ENCODE measurements around the gene ZNF516.

DNA sequence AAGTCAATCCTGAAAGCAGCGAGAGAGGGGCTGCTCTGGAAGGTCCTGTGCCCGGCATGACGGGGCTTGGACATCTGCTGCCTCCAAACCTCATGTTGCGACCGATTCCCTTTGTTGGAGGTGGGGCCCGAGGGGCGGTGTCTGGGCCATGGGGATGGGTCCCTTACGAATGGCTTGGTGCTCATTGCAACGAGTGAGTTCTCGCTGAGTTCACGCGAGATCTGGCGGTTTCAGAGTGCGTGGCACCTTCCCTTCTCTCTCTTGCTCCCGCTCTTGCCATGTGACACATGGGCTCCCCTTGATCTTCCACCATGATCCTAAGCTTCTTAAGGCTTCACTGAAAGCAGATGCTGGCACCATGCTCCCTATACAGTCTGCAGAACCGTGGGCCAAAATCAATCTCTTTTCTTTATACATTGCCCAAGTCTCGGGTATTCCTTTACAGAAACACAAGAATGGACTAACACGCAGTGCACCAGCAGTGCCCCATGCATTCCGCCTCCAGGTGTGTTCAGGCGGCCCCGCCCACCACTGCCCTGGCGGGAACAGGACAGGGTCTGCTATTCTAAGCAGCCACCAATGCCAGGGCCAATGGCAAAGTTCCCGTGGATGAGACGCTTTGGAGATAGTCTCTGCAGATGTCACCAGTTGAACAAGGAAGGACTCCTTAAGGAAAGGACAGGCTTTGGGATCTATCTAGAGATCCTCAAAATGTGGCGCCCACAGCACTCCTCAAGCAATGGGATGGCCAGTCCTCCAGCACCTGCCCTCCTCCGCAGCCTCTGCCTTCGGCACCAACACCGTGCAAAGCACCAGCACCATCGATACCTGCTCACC lies 63.4 kb downstream of the ZNF516 start:
- TF ChIP-seq EZH2 (IDR thresholded peaks at IDR 0.05; ENCODE audit: insufficient read depth, poor library complexity, severe bottlenecking) (no peak), EZH2phosphoT487 (IDR thresholded peaks at IDR 0.05; ENCODE audit: insufficient read depth, low read depth) (no peak)

All from GM23248 (cell line).